IPS DF 4.7 (cell line): Measurements from ENCODE around the gene SEC62.

ENCODE experiments used
- DNase-seq: peaks from one replicate; pipeline ENCODE4 v3.0.0-alpha.2; 2013; ENCODE audit warnings: low spot score; ENCODE audit errors: extremely low read depth

SEC62 gene

GRCh38 chr3:169966951-169967915 is 626 bp downstream of the SEC62 start:
- DNase-seq = no peak

DNA sequence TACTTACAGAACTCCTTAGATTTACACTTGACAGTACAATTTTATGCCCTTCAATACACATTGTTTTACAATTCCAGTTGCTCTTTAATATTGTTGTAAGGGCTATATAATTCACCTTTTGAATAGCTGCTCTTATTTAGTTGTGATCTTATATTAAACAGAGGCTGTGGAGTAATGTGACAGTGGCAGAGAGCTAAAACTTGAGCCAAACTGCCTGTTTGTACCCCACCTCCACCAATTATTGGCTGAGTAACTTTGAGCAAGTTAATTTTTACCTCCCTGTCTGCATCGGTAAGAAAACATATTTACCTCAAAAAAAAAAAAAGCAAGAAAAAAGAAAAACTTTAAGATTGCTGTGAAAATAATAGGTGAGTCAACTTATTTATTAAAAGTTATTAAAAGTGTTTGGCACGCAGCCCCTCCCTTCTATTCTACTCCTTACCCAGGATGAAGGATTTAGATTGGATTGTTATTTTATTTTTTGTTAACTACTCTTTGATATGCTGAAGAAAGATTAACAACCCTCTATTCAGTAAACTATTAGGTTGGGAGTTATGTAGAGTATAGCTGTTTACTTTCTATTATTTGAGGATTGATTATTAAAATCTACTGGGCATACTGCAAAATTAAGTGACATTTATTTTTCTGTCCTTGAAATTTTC is 1.7 kb downstream of the SEC62 start:
- no peak for DNase-seq

DNA sequence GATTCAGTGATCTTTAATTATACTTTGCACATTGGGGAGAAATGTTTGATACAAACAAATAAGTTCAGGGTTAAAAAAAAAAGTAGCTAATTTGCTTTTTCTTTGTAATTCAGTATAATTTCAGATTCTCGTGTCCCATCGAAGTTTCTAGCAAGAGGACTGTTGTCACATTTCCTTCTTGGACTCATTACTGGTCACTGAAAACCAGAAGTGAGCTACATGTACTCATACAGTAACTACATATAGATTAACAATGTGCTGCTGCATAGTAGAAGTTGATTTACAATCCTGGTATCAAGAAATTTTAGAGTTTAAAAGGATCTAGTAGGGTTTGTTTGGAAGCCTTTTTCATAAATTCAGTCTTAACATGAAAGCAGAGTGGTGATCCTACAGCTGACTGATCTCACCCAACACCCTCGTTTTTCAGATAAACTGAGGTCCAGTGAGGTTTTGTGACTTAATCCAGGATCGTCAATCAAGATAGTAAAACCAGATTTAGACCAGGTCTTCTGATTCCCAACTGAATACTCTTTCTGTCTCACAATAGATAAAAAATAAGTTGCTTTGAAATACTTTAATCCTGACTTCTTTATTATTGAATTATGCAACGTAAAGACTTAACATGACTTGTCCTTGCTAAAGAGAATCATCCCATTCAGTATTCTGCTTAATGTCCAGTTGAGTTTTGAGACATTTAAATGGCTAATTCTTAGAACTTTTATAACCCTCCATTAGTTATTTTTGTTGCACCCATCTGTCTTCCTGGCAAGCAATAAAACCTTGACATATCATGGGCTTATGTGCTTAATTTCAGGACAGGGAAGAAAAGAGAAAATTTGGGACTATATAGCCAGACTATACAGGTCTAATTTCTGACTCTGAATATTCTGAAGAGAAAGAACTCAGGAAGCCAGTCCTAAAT is 2.8 kb downstream of the SEC62 start:
- DNase-seq = no peak

DNA sequence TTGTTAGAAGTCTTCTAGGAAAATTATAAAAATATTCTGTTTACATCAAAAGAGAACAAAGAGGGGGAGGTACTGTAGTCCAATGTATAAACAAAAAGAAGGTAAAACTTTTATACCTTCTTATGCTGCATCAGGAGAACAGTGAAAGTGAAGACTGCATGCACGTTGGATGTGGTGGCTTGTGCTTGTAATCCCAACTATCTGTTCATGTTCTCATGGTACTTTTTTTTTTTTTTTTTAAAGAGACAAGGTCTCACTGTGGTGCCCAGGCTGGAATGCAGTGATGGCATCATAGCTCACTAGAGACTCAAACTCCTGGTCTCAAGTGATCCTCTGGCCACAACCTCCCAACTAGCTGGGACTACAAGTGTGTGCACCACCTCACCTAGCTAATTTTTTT is 4.2 kb downstream of the SEC62 start:
- DNase-seq = no peak

GRCh38 chr3:169971522-169971921 is 4.9 kb downstream of the SEC62 start:
- DNase-seq = no peak

GRCh38 chr3:169980055-169980454 is 13.4 kb downstream of the SEC62 start:
- DNase-seq = no peak

GRCh38 chr3:169984292-169984691 is 17.7 kb downstream of the SEC62 start:
- no peak for DNase-seq

DNA sequence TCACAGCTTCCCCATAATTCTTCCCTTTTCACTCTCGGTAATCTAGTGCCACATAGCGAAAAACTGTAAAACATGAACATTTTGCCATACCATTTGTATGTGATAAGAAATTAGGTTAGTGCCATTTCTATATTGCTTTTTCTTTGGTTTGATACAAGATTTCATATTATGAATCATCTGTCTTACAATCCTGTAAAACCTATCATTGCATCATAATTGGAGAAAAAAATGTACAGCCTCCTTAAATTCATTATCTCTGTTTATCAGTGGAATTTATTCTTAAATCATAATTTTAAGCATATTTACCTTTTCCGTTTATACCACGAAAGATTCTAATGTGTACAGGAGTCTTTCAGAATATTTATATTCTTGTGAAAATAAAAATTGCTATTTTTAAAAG is 23.8 kb downstream of the SEC62 start:
- no peak for DNase-seq

DNA sequence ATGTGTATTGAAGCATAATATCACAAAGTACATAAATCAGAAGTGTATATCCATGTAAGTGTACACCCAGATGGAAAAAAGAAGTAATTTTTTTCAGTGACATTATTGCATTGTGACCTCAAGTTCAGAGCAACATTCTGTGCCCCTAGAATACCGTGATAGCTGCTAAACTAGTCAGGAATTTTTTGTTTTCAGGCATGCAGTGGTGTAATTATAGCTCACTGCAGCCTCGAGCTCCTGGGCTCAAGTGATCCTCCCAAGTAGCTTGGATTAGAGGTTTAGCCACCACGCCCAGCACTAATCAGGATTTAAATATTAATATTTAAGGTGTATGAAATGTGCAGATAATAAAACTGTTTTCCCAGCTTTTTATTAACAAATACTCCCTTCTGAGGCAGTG is 25.5 kb downstream of the SEC62 start:
- DNase-seq = no peak

DNA sequence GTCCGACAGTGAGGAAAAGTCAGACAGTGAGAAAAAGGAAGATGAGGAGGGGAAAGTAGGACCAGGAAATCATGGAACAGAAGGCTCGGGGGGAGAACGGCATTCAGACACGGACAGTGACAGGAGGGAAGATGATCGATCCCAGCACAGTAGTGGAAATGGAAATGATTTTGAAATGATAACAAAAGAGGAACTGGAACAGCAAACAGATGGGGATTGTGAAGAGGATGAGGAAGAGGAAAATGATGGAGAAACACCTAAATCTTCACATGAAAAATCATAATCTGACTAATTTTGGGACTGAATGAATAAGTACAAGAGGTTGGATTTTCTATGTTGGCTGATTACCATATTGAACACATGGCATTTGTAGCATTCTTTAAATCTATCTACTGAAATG is 26.2 kb downstream of the SEC62 start:
- DNase-seq = no peak

- DNase-seq = no peak
Observed at GRCh38 chr3:169993761-169994160, 27.2 kb downstream of the SEC62 start.

- DNase-seq = no peak
Observed at GRCh38 chr3:169996063-169996462, 29.5 kb downstream of the SEC62 start.

- no peak for DNase-seq
Observed at GRCh38 chr3:169998668-169999131, 32.1 kb downstream of the SEC62 start.

GRCh38 chr3:169999433-169999832 is 32.8 kb downstream of the SEC62 start:
- DNase-seq = no peak

- no peak for DNase-seq
Observed at GRCh38 chr3:170000051-170000450, 33.4 kb downstream of the SEC62 start.

DNA sequence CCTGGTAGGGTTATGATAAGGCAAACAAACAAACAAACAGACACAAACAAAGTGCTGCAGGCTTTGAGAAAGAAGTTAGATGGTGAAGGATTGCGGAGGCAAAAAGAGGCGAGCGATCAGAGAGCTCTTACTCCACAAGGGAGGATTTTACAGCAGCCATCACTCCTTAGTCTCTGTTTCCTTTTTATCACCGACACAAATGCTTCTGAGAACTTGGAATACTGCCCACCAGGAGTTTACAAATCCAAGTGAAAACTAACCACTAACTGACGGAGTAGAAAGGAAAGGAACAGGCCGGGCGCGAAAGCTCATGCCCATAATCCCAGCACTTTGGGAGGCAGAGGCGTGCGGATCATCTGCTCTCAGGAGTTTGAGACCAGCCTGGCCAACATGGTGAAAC is 35.6 kb downstream of the SEC62 start:
- DNase-seq = no peak

- no peak for DNase-seq
Observed at GRCh38 chr3:170002879-170003278, 36.3 kb downstream of the SEC62 start.

GRCh38 chr3:170003881-170004356 is 37.3 kb downstream of the SEC62 start:
- no peak for DNase-seq

DNA sequence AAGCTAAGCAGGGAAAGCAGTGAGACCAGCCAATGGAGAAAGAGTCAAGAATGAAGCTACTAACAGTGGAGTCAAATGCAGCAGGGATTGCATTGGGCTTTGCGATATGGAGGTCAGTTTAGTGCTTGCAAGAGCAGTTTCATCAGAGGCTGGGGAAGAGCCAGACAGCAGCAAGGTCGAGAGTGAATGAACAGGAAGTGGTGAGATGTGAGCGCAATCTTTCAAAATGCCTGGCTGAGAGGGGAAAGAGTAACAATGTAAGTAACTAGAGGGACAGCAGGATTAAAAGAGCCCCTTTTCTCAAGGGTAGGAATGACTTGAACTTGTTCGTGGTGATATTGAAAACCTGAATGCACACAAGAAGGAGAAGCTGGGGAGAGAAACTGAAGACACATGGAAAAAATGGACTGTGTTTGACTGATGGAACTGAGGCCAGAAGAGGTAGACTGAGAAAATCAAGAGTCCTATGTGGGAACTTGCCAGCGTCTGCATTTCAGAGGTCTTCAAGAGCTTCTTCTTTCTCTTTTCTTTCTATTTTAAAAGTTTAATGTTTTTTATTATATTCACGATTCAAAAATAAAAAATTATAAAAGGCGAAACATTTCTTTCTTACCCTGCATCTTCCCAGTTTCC is 40.5 kb downstream of the SEC62 start:
- DNase-seq = no peak

DNA sequence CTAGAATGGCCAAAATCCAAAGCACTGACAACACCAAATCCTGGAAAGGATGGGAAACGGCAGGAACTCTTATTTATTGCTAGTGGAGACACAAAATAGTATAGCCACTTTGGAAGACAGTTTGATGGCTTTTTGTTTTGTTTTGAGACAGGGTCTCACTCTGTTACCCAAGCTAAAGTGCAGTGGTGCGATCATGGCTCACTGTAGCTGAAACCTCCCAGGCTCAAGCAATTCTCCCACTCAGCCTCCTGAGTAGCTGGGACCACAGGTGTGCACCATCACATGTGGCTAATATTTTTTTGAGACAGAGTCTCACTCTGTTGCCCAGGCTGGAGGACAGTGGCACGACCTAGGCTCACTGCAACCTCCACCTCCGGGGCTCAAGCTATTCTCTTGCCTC is 43.9 kb downstream of the SEC62 start:
- DNase-seq = no peak
